DMS 273 (cell line): Measurements from ENCODE around the gene CYP4B1.
"Not testable (repeated sequence)": the region's sequence is repeated elsewhere in the genome, so short reads cannot be mapped to it uniquely, and the experiment has no call there.

Source experiments
- DNase-seq: peaks from one replicate; lab custom pipeline; 2025; ENCODE audit not compliant: unreplicated experiment; lab: John Stamatoyannopoulos, UW

Gene CYP4B1

GRCh38 chr1:46798810-46799209, at the start of gene CYP4B1:
CYP4B1 (plus strand) TSS chr1:46799046; CDS start chr1:46799082, 36 bp downstream.
- no peak for DNase-seq

DNA sequence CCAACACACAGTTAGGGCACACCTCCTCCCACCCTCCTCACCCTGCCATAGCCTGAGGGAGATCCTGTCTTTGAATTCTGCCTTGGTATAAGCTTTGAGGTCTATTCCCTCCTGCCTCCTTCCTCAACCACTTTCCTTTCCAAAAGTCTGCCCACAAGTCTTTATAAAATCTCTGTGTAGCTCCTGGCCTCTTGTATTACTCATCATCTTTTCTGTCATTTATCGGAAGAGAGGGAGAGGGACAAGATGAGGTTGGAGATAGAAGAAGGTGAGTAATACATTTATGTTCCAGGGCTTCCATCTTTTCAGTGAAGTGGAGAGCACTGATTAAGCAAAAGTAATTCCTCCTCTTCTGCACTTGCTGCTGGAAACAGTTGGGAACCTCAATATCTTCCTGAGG, 49.4 kb upstream of the CYP4B1 start:
- DNase-seq = no peak

DNA sequence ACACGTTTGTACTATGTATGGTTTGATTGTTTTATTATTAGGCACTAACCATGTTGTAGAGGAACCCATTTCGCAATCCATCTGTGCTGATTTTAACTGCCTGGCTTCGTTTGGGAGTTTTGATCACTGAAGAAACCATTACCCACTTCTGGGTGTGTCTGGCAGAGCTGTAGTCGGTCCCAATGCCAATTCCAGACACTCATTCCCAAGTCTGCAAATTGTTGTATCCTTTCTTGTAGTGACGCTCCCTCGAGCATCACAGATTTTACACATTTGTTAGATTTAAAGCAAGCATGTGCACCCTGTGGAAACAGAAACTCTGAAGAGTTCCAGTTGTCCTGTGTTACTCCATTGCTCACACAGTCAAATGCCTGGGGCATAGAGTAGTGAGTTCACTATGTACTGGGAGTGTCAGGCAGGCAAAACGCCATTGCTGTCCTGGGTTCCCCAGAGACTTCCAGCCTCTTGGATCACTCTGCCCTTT, 48.9 kb upstream of the CYP4B1 start:
- no peak for DNase-seq

DNA sequence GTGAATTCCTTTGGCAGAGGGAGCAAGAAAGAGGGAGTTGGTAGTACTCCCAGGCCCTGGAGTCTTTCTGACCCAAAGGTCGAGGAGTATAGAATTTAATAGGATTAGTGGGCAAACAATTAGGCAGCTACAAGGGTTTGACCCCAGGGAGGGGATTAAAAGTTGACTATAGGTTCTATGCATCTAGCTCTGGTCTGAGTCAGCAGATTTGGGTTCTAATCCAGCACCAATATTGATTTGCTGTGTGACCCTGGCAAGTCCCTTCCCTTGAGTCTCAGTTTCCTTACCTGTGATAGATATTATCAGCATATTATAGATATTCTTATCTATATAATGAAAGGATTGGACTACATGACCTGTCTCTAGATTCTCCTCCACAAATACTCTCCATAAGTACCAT, 44.9 kb upstream of the CYP4B1 start:
- DNase-seq = no peak

DNA sequence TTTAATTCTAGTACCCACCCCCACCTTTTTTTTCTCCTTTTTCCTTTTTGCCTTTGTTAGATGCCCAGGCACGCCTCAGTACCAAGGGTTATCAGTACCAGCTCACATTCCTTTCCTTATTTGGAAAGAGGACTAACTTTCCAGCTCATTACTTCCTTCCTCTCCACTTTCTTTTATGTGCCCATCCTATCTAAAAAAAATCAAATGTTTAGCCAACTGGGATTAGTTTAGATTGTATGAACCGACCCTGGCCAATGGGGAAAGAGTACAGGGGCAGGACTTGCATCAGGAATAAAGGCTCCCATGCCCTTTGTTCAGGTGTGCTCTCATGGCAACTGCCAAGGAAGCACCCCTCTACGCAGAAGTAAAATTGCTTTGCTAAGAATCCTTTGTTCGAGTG, 44.1 kb upstream of the CYP4B1 start:
- DNase-seq = not testable (repeated sequence)

- no peak for DNase-seq
These were observed 43.7 kb upstream of the CYP4B1 start for GRCh38 chr1:46755121-46755520.

DNA sequence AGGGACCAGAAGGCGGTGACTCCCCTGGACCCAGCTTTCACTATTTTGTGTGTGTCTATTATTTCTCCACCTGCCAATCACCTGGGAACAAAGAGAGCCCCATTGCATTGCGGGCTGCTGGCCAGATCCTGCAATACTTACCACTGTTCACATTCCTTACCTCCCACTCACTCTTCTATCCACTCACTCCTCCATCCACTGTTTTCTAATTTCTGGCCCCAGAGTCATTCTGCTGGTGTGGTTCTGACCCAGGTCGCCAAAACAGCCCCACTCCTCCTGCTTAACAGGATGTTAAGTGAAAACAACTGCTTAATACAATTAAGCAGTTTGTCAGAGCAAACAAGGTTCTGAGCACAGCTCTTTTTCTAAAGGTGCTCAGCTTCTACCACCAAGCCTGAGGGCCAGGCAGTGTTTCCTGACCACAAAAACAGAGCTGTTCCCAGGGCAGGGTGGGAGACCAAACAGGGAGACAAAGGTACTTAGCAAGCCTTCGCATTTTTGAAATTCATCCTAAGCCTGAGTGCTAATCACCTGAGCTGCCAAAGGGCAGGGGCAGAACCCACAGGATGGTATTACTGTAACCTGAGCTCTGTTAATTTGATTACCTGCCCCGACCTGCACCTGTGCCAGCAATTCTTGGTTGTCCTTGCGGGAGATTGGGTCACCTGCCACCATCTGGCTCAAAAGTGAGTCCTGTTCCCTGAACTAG, 41.4 kb upstream of the CYP4B1 start:
- DNase-seq = no peak

DNA sequence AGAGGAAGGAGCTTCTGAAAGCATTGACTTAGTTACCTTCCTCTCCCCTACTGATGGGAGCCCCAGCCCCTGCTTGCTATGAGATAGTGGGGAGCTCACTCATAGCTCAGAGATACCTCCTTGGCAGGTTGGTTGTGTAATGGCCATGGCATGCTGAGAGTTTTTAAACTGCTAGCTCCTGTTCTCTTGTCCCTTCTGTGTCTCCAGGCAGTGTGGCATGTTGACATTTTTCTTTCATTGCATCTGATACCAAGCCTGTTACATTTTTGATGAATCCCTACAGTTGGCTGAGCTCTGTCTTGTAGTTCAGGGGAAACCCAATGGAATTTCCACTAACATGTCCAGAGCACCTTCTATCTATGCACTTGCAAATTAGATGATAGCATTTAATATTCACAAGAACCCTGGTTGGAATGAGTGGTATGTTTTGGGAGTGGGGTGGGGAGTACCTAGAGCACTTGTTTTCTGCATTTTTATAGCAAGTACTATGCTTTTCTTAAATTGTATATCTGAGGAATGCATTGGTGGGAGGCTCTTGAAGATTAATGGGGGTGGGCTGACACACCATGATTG, 40.8 kb upstream of the CYP4B1 start:
- DNase-seq = no peak

DNA sequence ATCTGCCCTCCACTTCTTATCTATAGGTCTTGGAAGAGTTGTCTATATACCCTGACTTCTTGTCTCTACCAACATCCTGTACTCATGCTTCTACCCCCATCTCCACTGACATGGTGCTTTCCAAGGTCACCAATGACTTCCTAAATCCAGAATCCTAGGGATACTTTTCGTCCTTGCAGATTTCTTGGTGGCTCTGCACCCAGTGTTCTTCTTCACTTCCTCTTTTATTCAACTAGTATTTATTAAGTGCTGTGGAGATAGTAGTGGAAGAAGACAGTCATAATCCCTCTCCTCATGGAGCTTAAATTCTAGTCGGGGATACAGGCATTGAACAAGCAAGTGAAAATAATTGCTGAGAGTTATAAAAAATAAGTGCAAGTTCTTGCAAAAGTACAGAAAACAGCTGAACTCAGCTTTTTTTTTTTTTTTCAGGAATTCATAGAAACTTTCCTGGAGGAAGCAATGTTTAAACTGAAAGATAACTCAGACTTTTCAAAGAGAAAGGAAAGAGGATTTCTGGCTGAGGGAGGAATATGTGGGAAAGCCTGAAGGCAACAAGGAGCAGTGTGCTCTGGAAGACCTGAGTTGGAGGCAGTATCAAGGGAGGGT, 38.2 kb upstream of the CYP4B1 start:
- DNase-seq = no peak

GRCh38 chr1:46761740-46762139, 37.1 kb upstream of the CYP4B1 start:
- no peak for DNase-seq

DNA sequence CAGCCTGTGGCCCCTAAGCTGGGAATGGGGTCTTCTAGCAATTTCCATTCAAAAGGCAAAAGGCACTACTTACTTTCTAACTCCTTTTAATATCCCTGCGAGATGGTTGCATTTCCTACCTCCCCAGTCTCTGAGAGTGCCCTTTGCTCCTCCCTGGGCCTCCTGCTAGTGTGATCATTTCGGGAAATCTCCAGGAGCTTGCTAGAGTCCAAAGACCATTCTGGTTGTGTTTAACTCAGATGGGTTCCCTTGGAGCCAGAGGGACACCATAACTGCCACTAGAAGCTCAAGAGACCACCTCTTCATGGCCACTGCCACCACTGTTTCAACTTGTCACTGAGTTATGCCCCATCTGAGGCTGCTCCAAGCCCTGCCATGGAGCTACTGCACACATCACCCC, 34.4 kb upstream of the CYP4B1 start:
- DNase-seq = no peak

DNA sequence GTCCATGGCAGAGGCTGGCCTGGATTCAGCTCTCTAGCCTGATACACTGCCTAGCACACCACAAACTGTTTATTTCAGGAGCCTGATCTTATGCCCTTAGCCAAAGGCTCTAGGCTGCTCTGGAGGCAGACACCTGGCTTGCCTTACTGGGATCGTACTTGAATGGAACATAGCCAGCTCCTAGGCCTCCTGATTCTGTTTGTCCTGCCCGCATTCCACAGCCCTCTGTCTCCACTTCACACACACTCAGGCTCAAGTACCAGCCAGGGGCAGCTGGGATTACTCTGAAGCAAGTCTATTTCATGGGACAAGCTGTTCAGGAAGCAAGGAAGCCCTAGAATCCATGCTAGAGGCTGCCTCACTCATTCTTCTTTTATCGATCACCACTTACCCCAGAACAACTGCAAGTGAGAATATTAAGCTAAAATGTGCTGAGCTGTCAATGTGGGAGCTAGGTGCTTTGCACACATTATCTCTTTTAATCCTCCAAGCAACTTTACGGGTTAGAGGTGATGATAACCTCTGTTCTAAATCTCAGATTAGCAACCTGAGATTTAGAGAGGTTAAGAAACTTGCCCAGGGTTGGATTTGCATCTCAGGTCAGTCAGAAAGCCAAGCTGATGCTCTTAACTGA, 31.1 kb upstream of the CYP4B1 start:
- DNase-seq = no peak

- no peak for DNase-seq
These were observed 30.4 kb upstream of the CYP4B1 start for GRCh38 chr1:46768445-46768844.

DNA sequence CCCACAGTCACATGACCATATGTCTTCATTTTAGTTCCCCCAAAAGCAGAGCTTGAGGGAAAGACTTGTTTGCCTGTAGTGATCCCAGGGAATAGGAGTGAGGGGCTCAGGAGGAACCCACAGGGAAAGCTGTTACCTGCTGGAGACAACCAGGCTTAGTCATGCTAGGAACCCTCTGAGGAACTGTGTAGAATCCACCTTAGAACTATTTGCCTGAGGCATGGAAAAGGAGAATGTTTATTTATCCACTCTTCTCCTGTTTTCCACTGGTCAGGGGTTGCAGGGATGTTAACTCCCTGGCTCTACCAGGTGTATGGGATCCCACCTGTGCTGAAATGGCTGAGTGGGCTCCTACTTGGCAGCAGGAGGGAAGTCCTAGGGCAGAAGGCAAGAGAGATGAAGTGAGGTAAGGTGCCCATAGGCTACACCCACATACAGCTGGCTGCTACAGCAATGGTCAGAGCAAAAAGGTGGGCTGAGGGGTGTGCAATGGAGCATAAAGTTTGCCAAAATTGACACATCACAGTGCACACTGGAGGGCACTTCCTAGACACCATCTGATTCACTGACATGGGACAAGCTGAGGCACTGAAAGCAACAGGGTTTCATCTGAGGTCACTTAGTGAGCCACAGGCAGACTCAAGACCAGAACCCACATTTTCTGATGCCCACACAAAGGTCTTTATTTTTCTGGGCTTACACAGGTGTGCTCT, 29.7 kb upstream of the CYP4B1 start:
- DNase-seq = no peak

DNA sequence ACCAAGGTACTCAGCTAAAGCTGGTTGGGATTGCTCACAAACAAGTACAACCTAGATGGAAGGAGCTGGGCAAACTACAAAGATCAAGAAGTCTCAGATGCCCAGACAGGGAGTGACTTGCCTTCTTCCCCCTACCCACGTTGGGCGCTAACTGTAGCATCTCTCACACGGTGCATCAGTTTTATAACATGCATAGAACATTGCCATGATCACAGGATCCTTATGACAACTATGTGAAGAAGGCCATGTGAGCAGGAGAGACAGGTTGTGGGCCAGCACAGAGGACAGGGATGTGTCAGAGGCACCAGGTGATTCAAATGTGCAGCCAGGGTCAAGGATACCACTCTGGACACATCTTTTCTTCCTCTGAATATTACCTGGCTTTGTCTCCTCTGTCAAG, 28.3 kb upstream of the CYP4B1 start:
- DNase-seq = no peak

- no peak for DNase-seq
These were observed 26.3 kb upstream of the CYP4B1 start for GRCh38 chr1:46772571-46772970.

- no peak for DNase-seq
These were observed 24.5 kb upstream of the CYP4B1 start for GRCh38 chr1:46774297-46774696.

- DNase-seq = not testable (repeated sequence)
These were observed 20.4 kb upstream of the CYP4B1 start for GRCh38 chr1:46778456-46778855.

DNA sequence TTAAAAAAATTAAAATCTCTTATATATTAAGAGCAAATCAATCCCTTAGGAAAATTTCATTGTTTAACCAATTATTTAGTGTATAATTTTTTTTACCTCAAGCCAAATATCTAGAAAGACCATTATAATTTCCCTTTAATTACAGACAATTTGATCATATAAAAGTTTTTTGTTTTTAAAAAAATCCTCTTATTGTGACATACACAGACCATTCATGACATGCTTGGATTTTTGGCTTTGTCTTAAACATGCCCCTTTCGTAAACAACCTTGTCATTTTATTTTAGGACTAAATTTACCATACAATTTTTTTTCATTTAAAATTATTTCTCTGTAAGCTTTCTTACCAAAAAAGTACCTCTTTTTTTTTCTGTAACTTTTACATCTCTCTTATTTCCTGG, 14.2 kb upstream of the CYP4B1 start:
- no peak for DNase-seq

- DNase-seq = not testable (repeated sequence)
These were observed 10.2 kb upstream of the CYP4B1 start for GRCh38 chr1:46788634-46789033.

- no peak for DNase-seq
These were observed 8.3 kb upstream of the CYP4B1 start for GRCh38 chr1:46790446-46791101.
